ENCODE results near the gene MTG2.

MTG2 gene

DNA sequence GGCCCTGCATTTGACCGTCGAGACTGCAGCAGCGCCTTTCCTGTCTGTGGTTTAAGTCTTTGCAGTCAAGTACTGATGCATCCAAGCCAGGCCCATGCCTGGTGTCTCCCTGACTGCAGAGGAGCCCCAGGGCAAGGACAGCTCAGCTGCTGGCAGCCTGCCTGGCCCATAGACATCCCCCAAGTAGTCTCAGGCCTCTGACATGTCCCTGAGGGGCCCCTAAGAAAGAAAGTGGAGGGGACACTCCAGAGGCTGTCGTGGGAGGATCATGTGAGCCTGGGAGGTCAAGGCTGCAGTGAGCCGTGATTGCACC, 19.2 kb downstream of the MTG2 start:
- Mint-ChIP-seq H3K4me3 (no peak overlapping the region), H3K27me3 (no peaks in the 10 kb centered on the region), H3K27ac (no peak overlapping the region), H3K4me1 (ENCODE audit: low read depth in 2 of 2) (peaks cover 0 to 2% of the 10 kb centered on the region in 2 donors), H3K9me3 (no peaks in the 10 kb centered on the region), H3K36me3 (ENCODE audit: insufficient read depth) (peaks cover 36% of the 10 kb centered on the region)
- ATAC-seq (replicated peaks) (no peak), DNase-seq (no peak)

DNA sequence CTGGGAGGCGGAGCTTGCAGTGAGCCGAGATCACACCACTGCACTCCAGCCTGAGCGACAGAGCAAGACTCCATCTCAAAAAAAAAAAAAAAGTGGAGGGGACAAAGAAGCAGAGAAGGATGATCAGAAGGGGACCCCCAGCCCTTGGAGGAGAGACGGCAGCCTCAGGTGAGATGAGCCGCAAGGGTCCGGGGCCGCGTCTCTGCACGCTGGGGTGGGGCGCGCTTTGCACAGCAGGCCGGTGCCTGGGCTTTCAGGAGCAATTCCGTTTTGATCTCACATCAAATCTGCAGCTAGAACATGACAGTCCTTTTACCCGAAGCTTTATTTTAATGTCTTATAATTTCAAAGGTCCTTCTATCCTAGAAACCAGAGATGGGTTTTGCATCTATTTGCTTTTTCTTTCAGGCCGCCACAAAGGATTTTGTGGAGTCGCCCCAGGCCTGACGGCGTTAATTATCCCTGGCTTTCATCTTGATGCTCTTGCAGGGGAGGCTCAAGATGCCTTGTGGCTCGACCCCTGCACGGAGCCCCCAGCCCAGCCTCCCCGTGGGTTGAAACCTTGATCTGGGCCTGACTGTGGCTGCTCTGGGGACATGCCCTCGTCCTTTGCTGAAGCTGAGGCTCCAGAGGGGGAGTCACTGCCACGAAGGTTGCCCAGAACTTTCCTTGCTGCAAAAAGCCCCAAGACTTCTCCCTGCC, 20.0 kb downstream of the MTG2 start:
- no peak overlapping the region for H3K4me3 Mint-ChIP-seq
- peaks cover 0 to 2% of the 10 kb centered on the region in 2 donors for H3K4me1 Mint-ChIP-seq (ENCODE audit: low read depth in 2 of 2)
- DNase-seq (no peak), ATAC-seq (replicated peaks) (no peak)
- H3K27ac Mint-ChIP-seq, result no peak overlapping the region
- no peaks in the 10 kb centered on the region for H3K9me3 Mint-ChIP-seq
- H3K27me3 Mint-ChIP-seq, result no peaks in the 10 kb centered on the region
- peaks cover 28% of the 10 kb centered on the region for H3K36me3 Mint-ChIP-seq (ENCODE audit: insufficient read depth)

DNA sequence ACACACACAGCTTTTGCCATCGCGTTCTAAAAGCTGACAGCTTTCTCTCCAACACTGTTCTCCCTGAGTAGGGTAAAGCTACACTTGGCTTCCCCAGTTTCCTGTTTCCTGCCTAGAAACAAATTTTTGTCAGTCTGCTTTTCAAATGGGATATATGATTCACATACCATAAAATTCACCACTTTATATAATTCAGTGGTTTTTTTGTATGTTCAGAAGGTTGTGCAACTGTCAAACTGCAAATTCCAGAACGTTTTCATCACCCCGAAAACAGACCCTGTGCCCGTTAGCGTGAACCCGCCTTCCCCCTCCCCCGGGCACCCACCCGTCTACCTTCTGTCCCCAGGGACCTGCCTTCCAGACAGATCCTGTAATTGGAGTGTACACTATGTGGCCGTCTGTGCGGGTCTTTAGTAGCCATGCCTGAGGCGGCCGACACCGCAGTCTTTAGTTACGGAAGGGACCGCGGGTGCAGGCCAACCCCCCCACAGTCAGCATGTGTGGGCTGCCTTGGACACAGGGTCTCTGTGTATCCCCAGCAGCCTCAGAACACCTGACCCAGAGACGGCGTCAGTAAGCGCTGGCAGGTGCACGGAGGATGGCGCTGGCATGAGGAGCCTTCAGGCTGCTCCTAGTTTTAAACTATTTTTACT, 20.7 kb downstream of the MTG2 start:
- DNase-seq, result no peak
- no peak for ATAC-seq (replicated peaks)
- peaks cover 0 to 2% of the 10 kb centered on the region in 2 donors for H3K4me1 Mint-ChIP-seq (ENCODE audit: low read depth in 2 of 2)
- no peak overlapping the region for H3K27ac Mint-ChIP-seq
- no peak overlapping the region for H3K4me3 Mint-ChIP-seq
- no peaks in the 10 kb centered on the region for H3K9me3 Mint-ChIP-seq
- H3K27me3 Mint-ChIP-seq, result no peaks in the 10 kb centered on the region
- H3K36me3 Mint-ChIP-seq (ENCODE audit: insufficient read depth), result peaks cover 26% of the 10 kb centered on the region

DNA sequence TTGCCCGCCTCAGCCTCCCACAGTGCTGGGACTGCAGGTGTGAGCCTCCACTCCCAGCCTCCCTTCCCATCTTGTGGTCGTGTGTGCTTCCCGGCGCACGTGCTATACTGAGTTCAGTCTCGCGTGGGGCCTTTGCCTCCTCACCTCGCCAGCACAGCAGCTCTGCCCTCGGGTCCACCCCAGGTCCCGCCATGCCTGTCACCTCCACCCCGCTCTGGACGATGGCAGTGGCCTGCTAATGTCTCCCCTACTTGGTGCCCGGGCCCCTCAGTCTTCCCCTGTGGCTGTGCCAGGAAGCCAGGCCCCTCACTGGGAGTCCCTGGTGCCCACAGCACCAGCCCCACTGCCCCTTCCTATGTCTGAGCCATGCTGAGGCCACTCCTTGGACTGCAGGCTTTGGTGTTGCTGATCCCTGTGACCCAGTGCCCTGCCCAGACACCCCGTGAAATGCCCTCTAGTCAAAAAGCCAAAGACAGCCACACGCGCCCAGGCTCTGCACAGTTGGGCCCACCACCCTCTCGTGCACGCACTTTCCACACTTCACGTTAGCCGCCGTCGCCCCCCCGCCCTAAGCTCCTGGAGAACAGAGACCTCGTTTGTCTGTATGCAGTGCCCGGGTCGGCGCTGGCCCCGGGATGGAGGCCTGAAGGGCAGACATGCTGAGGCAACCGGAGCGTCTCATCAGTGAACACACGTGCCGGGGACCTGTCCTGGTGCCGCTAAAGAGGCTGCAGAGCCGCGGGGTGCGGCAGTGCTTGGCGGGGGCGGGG, 23.0 kb downstream of the MTG2 start:
- no peaks in the 10 kb centered on the region for H3K9me3 Mint-ChIP-seq
- DNase-seq (no peak), ATAC-seq (replicated peaks) (no peak)
- peaks cover 0 to under 1% of the 10 kb centered on the region in 2 donors for H3K27me3 Mint-ChIP-seq
- peaks cover 7% of the 10 kb centered on the region for H3K36me3 Mint-ChIP-seq (ENCODE audit: insufficient read depth)
- H3K4me3 Mint-ChIP-seq, result no peak overlapping the region
- no peak overlapping the region for H3K27ac Mint-ChIP-seq
- H3K4me1 Mint-ChIP-seq (ENCODE audit: low read depth in 2 of 2), result peaks cover 0 to 2% of the 10 kb centered on the region in 2 donors

DNA sequence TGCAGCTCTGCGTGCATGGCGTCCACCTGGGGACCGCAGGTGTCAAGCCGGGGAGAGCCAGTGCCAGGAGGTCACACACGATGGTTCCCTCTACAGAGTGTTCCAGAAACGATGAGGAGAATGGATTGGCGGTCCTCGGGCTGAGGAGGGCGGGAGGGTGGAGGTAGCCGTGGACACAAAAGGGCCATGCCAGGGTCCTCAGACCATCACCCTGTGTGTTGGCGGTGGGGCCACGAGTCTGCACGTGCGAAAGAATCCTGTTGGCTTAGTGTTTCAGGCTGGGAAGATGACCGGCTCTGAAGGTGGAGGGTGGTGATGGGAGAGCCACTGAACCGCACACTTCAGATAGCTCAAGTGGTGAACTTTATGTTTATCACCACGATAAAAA, 23.6 kb downstream of the MTG2 start:
- Mint-ChIP-seq H3K9me3 (no peaks in the 10 kb centered on the region), H3K4me1 (ENCODE audit: low read depth in 2 of 2) (peaks cover 0 to 2% of the 10 kb centered on the region in 2 donors)

DNA sequence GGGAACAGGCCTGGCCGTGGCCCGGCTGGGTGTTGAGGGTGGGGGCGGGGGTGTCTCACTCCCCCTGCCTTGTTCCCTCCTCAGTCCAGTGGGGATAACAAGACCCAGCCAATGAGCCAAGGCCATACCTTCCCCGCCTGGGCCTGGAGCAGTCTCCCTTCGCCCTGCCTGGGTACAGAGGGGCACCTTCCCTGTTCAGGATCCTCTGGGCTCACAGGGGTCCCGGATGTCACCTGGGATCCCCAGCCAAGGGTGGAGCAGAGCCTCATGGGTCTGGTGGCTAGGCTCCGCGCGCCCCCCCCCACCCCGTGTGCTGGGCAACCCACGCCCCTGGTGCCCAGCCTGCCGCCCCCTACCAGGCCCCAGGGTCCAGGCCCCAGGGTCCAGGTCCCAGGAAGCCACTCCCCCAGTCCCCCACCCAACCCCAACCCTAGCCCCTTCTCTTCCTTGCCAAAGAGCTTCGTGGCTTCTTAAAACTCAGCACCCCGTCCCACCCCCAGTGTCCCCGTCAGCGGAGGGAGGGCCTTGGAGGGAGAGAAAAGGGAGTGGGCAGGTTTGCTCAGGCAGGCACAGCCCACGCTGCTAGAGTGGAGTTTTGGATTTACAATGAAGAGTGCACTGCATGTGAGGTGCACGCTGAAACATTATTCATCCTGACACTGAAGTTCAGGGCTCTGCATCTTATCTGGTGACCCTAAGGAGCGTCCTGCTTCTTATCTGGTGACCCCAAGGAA, 25.4 kb downstream of the MTG2 start:
- Mint-ChIP-seq H3K27me3 (peaks cover 0 to 7% of the 10 kb centered on the region in 2 donors), H3K36me3 (ENCODE audit: insufficient read depth) (no peaks in the 10 kb centered on the region), H3K4me1 (ENCODE audit: low read depth in 2 of 2) (peaks cover 0 to 2% of the 10 kb centered on the region in 2 donors), H3K4me3 (no peak overlapping the region), H3K9me3 (no peaks in the 10 kb centered on the region), H3K27ac (no peak overlapping the region)
- DNase-seq, result no peak
- no peak for ATAC-seq (replicated peaks)

More for the DNA sequence above, 23.6 kb downstream of the MTG2 start:
- ATAC-seq (replicated peaks), result no peak
- H3K27ac Mint-ChIP-seq, result no peak overlapping the region
- peaks cover 0 to 7% of the 10 kb centered on the region in 2 donors for H3K27me3 Mint-ChIP-seq
- H3K4me3 Mint-ChIP-seq, result no peak overlapping the region
- peaks cover 7% of the 10 kb centered on the region for H3K36me3 Mint-ChIP-seq (ENCODE audit: insufficient read depth)
- no peak for DNase-seq

DNA sequence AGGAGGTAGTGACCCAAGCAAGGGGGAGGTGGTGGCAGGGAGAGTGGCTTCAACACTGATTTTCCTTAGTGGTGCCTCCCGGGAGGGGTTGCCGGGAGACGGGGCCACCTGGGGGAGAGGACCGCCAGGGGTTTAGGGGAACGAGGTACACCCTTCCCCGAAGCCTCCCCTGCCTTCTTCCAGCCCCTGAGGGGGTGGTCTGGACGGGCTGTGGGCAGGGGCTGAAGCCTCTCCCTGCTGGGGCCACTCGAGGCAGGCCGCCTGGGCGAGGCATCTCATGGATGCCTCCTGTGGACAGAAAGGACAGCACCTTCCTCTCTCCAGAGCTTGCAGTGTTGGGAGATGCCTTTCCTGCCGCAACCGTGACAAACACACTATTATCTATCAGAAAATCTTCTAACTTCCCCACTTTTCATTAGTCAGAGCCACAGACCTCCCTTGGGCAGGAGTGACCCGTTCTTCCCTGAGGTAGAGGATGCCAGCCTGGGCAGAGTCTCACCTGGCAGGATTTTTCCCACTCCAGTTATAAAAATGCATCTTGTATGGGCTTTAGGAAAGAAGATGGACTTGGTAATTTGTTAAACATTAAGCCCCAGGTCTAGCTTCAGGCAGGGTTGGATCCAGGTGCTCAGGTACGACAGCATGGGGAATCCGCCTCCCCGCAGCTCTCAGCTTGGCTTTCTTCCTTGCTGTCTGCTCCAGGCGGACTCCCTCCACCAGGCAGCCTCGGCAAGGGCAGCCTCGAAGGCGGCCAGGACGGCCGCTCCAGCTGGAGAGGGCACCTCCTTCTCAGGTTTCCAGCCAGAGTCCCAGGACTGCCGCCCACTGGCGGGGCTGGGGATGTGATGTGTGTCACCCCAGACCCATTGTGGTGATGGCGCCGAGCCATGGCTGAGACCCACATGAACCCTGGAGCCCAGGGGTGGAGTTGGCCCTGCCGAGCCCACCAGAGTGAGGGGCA, 26.2 kb downstream of the MTG2 start:
- H3K4me1 Mint-ChIP-seq (ENCODE audit: low read depth in 2 of 2), result peaks cover 0 to 2% of the 10 kb centered on the region in 2 donors
- H3K4me3 Mint-ChIP-seq, result no peak overlapping the region
- no peak for ATAC-seq (replicated peaks)
- H3K27ac Mint-ChIP-seq, result no peak overlapping the region
- peaks cover 0 to 11% of the 10 kb centered on the region in 2 donors for H3K27me3 Mint-ChIP-seq
- H3K36me3 Mint-ChIP-seq (ENCODE audit: insufficient read depth), result no peaks in the 10 kb centered on the region
- H3K9me3 Mint-ChIP-seq, result no peaks in the 10 kb centered on the region
- no peak for DNase-seq

DNA sequence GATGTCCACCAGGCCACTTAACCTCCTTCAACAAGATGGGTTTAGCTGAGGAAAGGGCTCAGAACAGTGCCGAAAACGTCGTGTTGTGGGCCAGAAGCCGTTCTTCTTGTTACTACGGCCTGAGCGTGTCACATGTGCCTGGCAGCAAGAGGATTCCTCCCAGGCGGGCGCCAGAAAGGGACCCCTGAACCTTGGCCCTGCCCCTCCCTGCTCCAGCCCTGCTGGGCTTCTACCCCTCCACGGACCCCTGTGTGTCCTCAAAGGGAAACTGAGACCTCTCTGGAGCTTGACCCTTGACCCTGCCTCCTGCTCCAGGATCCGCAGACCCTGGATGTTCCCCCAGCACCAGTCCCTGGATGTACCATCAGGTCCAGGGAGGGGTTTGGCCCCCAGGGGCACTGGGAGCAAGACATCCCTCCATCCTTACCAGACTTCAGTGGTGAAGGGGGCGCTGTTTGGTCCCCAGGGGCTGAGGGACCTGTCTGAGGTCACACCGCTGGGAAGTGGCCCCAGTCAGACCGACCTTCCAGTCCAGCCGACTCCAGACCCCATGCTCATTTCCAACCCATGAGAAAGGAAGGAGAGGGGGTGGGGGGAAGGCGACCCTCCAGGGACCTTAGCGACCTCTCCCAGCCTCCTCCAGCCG, 27.1 kb downstream of the MTG2 start:
- peaks cover 0 to 2% of the 10 kb centered on the region in 2 donors for H3K4me1 Mint-ChIP-seq (ENCODE audit: low read depth in 2 of 2)
- DNase-seq (no peak), ATAC-seq (replicated peaks) (no peak)
- no peaks in the 10 kb centered on the region for H3K36me3 Mint-ChIP-seq (ENCODE audit: insufficient read depth)
- H3K4me3 Mint-ChIP-seq, result no peak overlapping the region
- no peak overlapping the region for H3K27ac Mint-ChIP-seq
- no peaks in the 10 kb centered on the region for H3K9me3 Mint-ChIP-seq
- H3K27me3 Mint-ChIP-seq, result peaks cover 0 to 20% of the 10 kb centered on the region in 2 donors

DNA sequence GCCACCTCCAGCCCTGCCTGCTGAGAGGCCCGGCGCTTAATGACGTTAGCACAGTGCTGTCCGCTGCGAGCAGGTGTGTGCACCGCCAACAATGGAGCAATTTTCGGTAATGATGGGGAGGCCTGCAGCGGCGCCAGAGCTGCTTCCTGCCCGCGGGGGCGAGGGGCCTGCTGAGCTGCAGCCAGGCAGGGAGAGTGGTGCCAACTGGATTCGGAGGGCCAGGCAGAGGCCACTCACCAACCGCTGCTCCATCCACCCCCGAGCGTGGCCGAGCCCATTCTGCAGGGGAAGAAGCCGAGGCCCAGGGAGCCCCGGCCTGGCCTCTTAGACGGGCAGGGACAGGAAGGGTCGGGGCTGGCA, 27.6 kb downstream of the MTG2 start:
- Mint-ChIP-seq H3K36me3 (ENCODE audit: insufficient read depth) (no peaks in the 10 kb centered on the region), H3K9me3 (no peaks in the 10 kb centered on the region), H3K4me1 (ENCODE audit: low read depth in 2 of 2) (peaks cover 0 to 2% of the 10 kb centered on the region in 2 donors), H3K27me3 (peaks cover 0 to 25% of the 10 kb centered on the region in 2 donors), H3K4me3 (no peak overlapping the region), H3K27ac (no peak overlapping the region)
- DNase-seq (no peak), ATAC-seq (replicated peaks) (no peak)

DNA sequence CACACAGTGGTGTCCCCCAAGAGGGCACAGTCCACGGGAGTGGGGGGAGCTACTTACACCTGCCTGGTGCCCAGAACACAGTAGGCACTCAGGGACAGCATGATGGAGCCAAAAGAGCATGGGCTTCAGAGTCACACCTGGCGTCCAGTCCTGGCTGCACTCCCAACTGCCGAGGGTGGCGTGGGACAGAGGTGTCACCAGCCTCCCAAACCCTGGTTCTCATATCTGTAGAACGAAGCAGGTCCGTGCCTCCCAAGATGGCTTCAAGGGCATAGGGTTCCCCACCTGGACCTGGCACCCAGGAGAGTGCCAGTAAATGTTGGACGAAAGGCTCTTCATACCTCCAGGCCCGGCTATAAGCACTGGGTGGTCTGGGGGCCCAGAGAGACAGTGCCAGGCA, 28.4 kb downstream of the MTG2 start:
- DNase-seq (no peak), ATAC-seq (replicated peaks) (no peak)
- no peak overlapping the region for H3K27ac Mint-ChIP-seq
- no peaks in the 10 kb centered on the region for H3K9me3 Mint-ChIP-seq
- no peak overlapping the region for H3K4me3 Mint-ChIP-seq
- H3K27me3 Mint-ChIP-seq, result peaks cover 0 to 29% of the 10 kb centered on the region in 2 donors
- H3K4me1 Mint-ChIP-seq (ENCODE audit: low read depth in 2 of 2), result no peaks in the 10 kb centered on the region
- H3K36me3 Mint-ChIP-seq (ENCODE audit: insufficient read depth), result no peaks in the 10 kb centered on the region

DNA sequence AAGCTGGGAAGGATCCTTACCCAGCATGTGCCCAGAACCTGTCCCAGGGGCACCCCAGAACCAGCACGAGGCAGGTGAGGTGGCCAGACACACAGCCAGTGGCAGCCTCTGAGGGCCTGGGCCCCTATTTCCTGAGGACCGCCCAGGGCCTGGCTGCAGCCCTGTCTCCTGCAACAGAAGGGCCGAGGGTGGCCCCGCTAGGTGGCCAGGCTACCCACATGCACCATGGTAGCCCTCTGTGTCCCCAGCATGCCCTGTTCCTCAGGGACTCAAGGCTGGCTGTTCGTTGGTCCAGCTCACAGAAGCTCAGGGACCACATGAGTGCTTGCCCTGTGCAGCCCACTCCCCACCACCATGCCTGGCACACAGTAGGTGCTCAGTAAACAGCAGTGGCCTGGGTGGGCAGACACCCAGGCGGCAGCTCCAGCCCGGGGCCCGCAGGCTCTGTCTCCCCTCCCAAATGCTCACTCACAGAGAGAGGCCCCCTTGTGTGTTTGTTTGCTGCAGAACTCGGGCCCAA, 29.0 kb downstream of the MTG2 start:
- Mint-ChIP-seq H3K27ac (no peak overlapping the region), H3K36me3 (ENCODE audit: insufficient read depth) (no peaks in the 10 kb centered on the region), H3K9me3 (no peaks in the 10 kb centered on the region), H3K4me1 (ENCODE audit: low read depth in 2 of 2) (no peaks in the 10 kb centered on the region), H3K4me3 (no peak overlapping the region), H3K27me3 (peaks cover 0 to 31% of the 10 kb centered on the region in 2 donors)
- ATAC-seq (replicated peaks), result no peak
- DNase-seq, result no peak

DNA sequence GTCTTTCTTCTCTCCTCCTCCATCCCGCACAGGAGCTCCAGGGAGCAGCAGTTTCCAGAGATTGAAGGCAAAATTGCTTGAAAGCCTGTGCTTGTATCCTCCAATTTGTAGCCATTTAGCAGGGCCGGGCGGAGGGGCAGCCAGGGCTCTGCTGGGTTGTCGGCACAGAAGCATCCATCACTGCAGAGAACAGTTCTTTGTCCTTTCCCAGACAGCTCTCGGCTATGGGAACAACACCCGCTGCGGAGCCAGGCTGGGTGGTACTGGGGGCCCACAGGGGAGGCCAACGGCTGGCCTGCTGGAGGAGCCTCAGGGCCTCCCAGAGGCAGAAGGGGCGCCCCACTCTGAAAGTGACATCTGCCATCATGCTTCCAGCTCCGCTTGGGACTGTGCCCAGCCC, 29.5 kb downstream of the MTG2 start:
- Mint-ChIP-seq H3K4me3 (no peak overlapping the region), H3K9me3 (no peaks in the 10 kb centered on the region), H3K27me3 (peaks cover 0 to 36% of the 10 kb centered on the region in 2 donors), H3K27ac (no peak overlapping the region), H3K36me3 (ENCODE audit: insufficient read depth) (no peaks in the 10 kb centered on the region), H3K4me1 (ENCODE audit: low read depth in 2 of 2) (no peaks in the 10 kb centered on the region)
- no peak for DNase-seq
- no peak for ATAC-seq (replicated peaks)

Data from effector memory CD8-positive, alpha-beta T cell (primary cell).